H1 (cell line): ENCODE results near the gene CDH20. TPM values are rescaled to one million over a fixed set of nuclear protein-coding genes. Genes with fewer than 3 reads are reported as not detected.

Experiments used
- CTCF ChIA-PET: fragments of 300-600 bp; sonication (Branson Sonifier 250); formaldehyde crosslinking; loops from one replicate; lab custom pipeline; 2021; ENCODE audit not compliant: partially characterized antibody; lab: Charles Lee
- POLR2A ChIA-PET: fragments of 300-600 bp; sonication (Branson Sonifier 250); formaldehyde crosslinking; loops from one replicate; lab custom pipeline; 2021; ENCODE audit warnings: inconsistent platforms; ENCODE audit not compliant: partially characterized antibody; lab: Charles Lee
- DNase-seq, 2 experiments: peaks; one replicate each; pipeline versions ENCODE4 v3.0.0 to v3.0.0-alpha.2; 2010 to 2022; ENCODE audit warnings: low spot score in 2 of 2, low read depth in 1 of 2, mixed read lengths in 1 of 2
- FAIRE-seq: peaks from 2 replicates; lab custom pipeline; 2011; peaks lifted over from hg19 to GRCh38; lab: Jason Lieb, UNC
- H2AFZ ChIP-seq: 2 replicates; pipeline ENCODE4 v1.8.1; 2012; ENCODE audit warnings: low read length, inconsistent platforms
- H2AK5ac ChIP-seq: 2 replicates; pipeline ENCODE4 v1.6.1; 2013; ENCODE audit warnings: low read depth, low read length
- H2BK120ac ChIP-seq: replicated peaks from 2 replicates; pipeline ENCODE3; 2013; ENCODE audit warnings: low read depth, low read length, inconsistent platforms
- H2BK12ac ChIP-seq: 2 replicates; pipeline ENCODE4 v1.6.1; 2013; ENCODE audit warnings: low read depth, low read length
- H2BK15ac ChIP-seq: 2 replicates; pipeline ENCODE4 v1.6.1; 2013; ENCODE audit warnings: low read length
- H2BK20ac ChIP-seq: 2 replicates; pipeline ENCODE4 v1.6.1; 2013; ENCODE audit warnings: low read length
- H2BK5ac ChIP-seq: 2 replicates; pipeline ENCODE4 v1.6.1; 2013; ENCODE audit warnings: low read depth, low read length
- H3K14ac ChIP-seq: 2 replicates; pipeline ENCODE4 v1.6.1; 2013; ENCODE audit warnings: inconsistent platforms; ENCODE audit not compliant: insufficient read length
- H3K18ac ChIP-seq: 2 replicates; pipeline ENCODE4 v1.6.1; 2013; ENCODE audit warnings: low read length; ENCODE audit errors: extremely low read depth
- H3K23ac ChIP-seq: 2 replicates; pipeline ENCODE4 v1.6.1; 2013; ENCODE audit warnings: inconsistent platforms; ENCODE audit not compliant: insufficient read length
- H3K23me2 ChIP-seq: 2 replicates; pipeline ENCODE4 v1.6.1; 2013; ENCODE audit warnings: low read depth, low read length
- H3K27ac ChIP-seq: 2 replicates; pipeline ENCODE4 v1.6.1; 2011; ENCODE audit warnings: low read depth, low read length, inconsistent platforms
- H3K27me3 ChIP-seq, 4 experiments: replicated peaks in 1 of 4; 1 replicate in 1 of 4; 2 replicates in 3 of 4; pipeline versions ENCODE4 v1.6.1 to v1.8.1; 2011 to 2013; ENCODE audit warnings: low read length in 3 of 4, mild to moderate bottlenecking in 3 of 4, inconsistent platforms in 2 of 4, mixed read lengths in 2 of 4, moderate library complexity in 1 of 4; ENCODE audit not compliant: control insufficient read depth in 3 of 4, insufficient read depth in 3 of 4; ENCODE audit errors: extremely low read depth in 1 of 4
- H3K36me3 ChIP-seq, 4 experiments: 2 replicates each; pipeline versions ENCODE4 v1.6.1 to v1.8.1; 2011 to 2013; ENCODE audit warnings: mild to moderate bottlenecking in 4 of 4, low read length in 3 of 4, moderate library complexity in 2 of 4, control low read depth in 1 of 4, inconsistent platforms in 1 of 4; ENCODE audit not compliant: insufficient read depth in 4 of 4, control insufficient read depth in 2 of 4
- H3K4ac ChIP-seq: replicated peaks from 2 replicates; pipeline ENCODE3; 2013; ENCODE audit warnings: low read length, low read depth, mixed read lengths, inconsistent platforms; ENCODE audit not compliant: insufficient read length
- H3K4me1 ChIP-seq, 4 experiments: replicated peaks in 1 of 4; 1 replicate in 1 of 4; 2 replicates in 3 of 4; pipeline versions ENCODE4 v1.6.1 to v1.8.1; 2011 to 2013; ENCODE audit warnings: low read length in 3 of 4, inconsistent platforms in 2 of 4, mixed read lengths in 1 of 4; ENCODE audit not compliant: insufficient read depth in 4 of 4, control insufficient read depth in 3 of 4
- H3K4me2 ChIP-seq, 2 experiments: 2 replicates each; pipeline versions ENCODE4 v1.6.1 to v1.8.1; 2011 to 2013; ENCODE audit warnings: low read depth in 2 of 2, low read length in 2 of 2, control low read depth in 1 of 2, inconsistent platforms in 1 of 2, mild to moderate bottlenecking in 1 of 2; ENCODE audit not compliant: insufficient read depth in 1 of 2
- H3K4me3 ChIP-seq, 4 experiments: fragments of 200-600, 300-600 bp in 1 of 4; sonication (generic), shearing (Covaris generic), sonication (Bioruptor Twin) in 1 of 4; 2 replicates each; pipeline versions ENCODE4 v1.5.1 to v1.8.1; 2011 to 2016; ENCODE audit warnings: low read length in 4 of 4, low read depth in 3 of 4, control low read depth in 2 of 4, inconsistent platforms in 2 of 4, mild to moderate bottlenecking in 2 of 4, mixed read lengths in 1 of 4, moderate library complexity in 1 of 4; ENCODE audit not compliant: insufficient read depth in 2 of 4; ENCODE audit errors: extremely low read depth in 1 of 4
- H3K56ac ChIP-seq: replicated peaks from 2 replicates; pipeline ENCODE3; 2013; ENCODE audit warnings: low read depth, mild to moderate bottlenecking, mixed read lengths, low read length, inconsistent platforms; ENCODE audit not compliant: insufficient read length
- H3K79me1 ChIP-seq: 2 replicates; pipeline ENCODE4 v1.6.1; 2013; ENCODE audit warnings: low read depth, low read length, control low read depth
- H3K79me2 ChIP-seq, 2 experiments: 2 replicates each; pipeline versions ENCODE4 v1.6.1 to v1.8.1; 2012 to 2013; ENCODE audit warnings: low read length in 2 of 2, mild to moderate bottlenecking in 2 of 2, inconsistent platforms in 1 of 2; ENCODE audit not compliant: insufficient read depth in 2 of 2, control insufficient read depth in 1 of 2
- H3K9ac ChIP-seq, 4 experiments: replicated peaks in 1 of 4; 1 replicate in 1 of 4; 2 replicates in 3 of 4; pipeline versions ENCODE4 v1.6.1 to v1.8.1; 2011 to 2013; ENCODE audit warnings: low read depth in 3 of 4, low read length in 3 of 4, control low read depth in 2 of 4, mild to moderate bottlenecking in 2 of 4, moderate library complexity in 2 of 4, inconsistent platforms in 1 of 4; ENCODE audit errors: extremely low read depth in 1 of 4
- H3K9me3 ChIP-seq, 2 experiments: 2 replicates each; pipeline versions ENCODE4 v1.6.1 to v1.8.1; 2012 to 2013; ENCODE audit warnings: mild to moderate bottlenecking in 2 of 2, moderate library complexity in 2 of 2, control low read depth in 1 of 2, inconsistent platforms in 1 of 2, low read depth in 1 of 2, low read length in 1 of 2, mixed read lengths in 1 of 2; ENCODE audit not compliant: insufficient read depth in 2 of 2
- H4K20me1 ChIP-seq, 2 experiments: replicated peaks in 1 of 2; 2 replicates each; pipeline versions ENCODE3 to v1.8.1; 2011 to 2013; ENCODE audit warnings: inconsistent platforms in 2 of 2, low read length in 2 of 2, mild to moderate bottlenecking in 1 of 2; ENCODE audit not compliant: insufficient read depth in 2 of 2, control insufficient read depth in 1 of 2
- H4K5ac ChIP-seq: 2 replicates; pipeline ENCODE4 v1.6.1; 2013; ENCODE audit warnings: low read length, low read depth, mixed read lengths, inconsistent platforms; ENCODE audit not compliant: insufficient read length
- H4K8ac ChIP-seq: 2 replicates; pipeline ENCODE4 v1.8.0; 2013; ENCODE audit warnings: mild to moderate bottlenecking, moderate library complexity, low read length, inconsistent platforms; ENCODE audit not compliant: insufficient read depth; ENCODE audit errors: extremely low read depth
- H4K91ac ChIP-seq: replicated peaks from 2 replicates; pipeline ENCODE3; 2013; ENCODE audit warnings: low read length, mixed read lengths, inconsistent platforms; ENCODE audit not compliant: insufficient read length
- CREB1 ChIP-seq: IDR thresholded peaks from 2 replicates; pipeline ENCODE4 v1.6.1; 2012; ENCODE audit warnings: inconsistent platforms
- CTBP2 ChIP-seq: IDR thresholded peaks from 2 replicates; pipeline ENCODE4 v1.7.0; 2011; ENCODE audit warnings: borderline replicate concordance, mild to moderate bottlenecking, moderate library complexity, mixed read lengths, low read length; ENCODE audit not compliant: insufficient read depth, insufficient read length
- HDAC6 ChIP-seq: IDR thresholded peaks from one replicate; pipeline ENCODE4 v1.7.1; 2012; ENCODE audit warnings: low read depth, mild to moderate bottlenecking, inconsistent platforms, low read length, moderate library complexity
- MAFK ChIP-seq: IDR thresholded peaks from 2 replicates; pipeline ENCODE4 v1.6.1; 2012; ENCODE audit warnings: low read depth, mild to moderate bottlenecking, improper control_type of control experiment, low read length
- POU5F1 ChIP-seq: IDR thresholded peaks from 2 replicates; pipeline ENCODE4 v1.6.1; 2011; ENCODE audit warnings: low read depth, mild to moderate bottlenecking, low read length, moderate library complexity
- WGBS, 2 experiments: shearing (Covaris generic) in 1 of 2; methylation state at CpG; one replicate each; pipeline versions ENCODE4 v1.1.6 to v1.1.7; 2013 to 2015; ENCODE audit warnings: low lambda C conversion rate in 2 of 2, mixed read lengths in 2 of 2, inconsistent platforms in 1 of 2, low coverage in 1 of 2, missing lambda C conversion rate in 1 of 2; ENCODE audit not compliant: insufficient replicate concordance in 2 of 2, insufficient coverage in 1 of 2, insufficient read length in 1 of 2; ENCODE audit errors: extremely low coverage in 1 of 2, missing lambda C conversion rate in 1 of 2; 5-methylcytosine and 5-hydroxymethylcytosine counted together
- polyA plus RNA-seq, 7 experiments: library from polyadenylated mRNA; depleted of rRNA in 3 of 7; stranded (reverse) in 5 of 7; unstranded in 2 of 7; fragments of >200 nt in 5 of 7; fragments of 200-250 nt in 2 of 7; gene quantifications; 1 replicate in 5 of 7; 2 replicates in 1 of 7; 4 replicates in 1 of 7; pipeline versions ENCODE4 v1.2.1 to v1.2.3, GENCODE V29; 2011 to 2013; ENCODE audit warnings: missing spikeins in 2 of 7, mixed read lengths in 2 of 7
- total RNA-seq: library from RNA; stranded (reverse); fragmentation: NEBNext Ultra II Directional; extraction: Animal tissue kit (Norgen Biotek cat#: 25700); gene quantifications from 2 replicates; pipeline ENCODE4 v1.2.1, GENCODE V29; 2021

The CDH20 gene
- total and polyA plus RNA-seq, 2 of the 8 experiments (the other 6 are each of a cell fraction or from before 2014, with no cell fraction given) = 0.07 to 0.12 TPM

DNA sequence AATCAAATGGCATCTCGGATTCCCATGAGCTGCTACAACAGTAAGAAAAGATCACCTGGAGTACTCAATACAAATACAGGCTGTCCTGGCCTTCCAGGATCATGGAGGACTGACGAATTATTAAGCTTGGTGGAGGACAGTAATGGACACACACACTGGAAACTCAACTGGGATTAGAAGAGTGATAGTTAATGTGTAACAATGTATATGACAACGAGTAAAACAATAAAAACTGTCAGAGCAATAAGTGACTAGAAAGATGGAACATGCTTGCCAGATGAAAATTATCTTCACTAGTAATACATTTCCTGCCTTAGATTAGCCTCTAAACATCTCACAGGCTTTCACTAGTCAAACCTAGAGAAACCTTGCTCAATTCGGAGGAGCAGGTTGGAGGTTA is 49.2 kb upstream of the CDH20 start:
- H2BK20ac ChIP-seq = no peak overlapping the region
- DNase-seq = no peak
- H3K4me3 ChIP-seq = no peak overlapping the region
- H3K4me2 ChIP-seq = no peak overlapping the region
- no peaks in the 10 kb centered on the region for H3K79me1 ChIP-seq
- H3K79me2 ChIP-seq = no peaks in the 10 kb centered on the region
- no peaks in the 10 kb centered on the region for H3K27me3 ChIP-seq
- no peak overlapping the region for H4K8ac ChIP-seq
- no peak overlapping the region for H3K14ac ChIP-seq
- H3K27ac ChIP-seq = no peak overlapping the region
- H4K91ac ChIP-seq = no peak overlapping the region
- H2BK120ac ChIP-seq = no peak overlapping the region
- H2BK12ac ChIP-seq = no peak overlapping the region
- no peaks in the 10 kb centered on the region for H4K20me1 ChIP-seq
- no peak overlapping the region for H2BK5ac ChIP-seq
- H3K9ac ChIP-seq = no peak overlapping the region
- H4K5ac ChIP-seq = no peak overlapping the region
- H2AK5ac ChIP-seq = no peak overlapping the region
- no peaks in the 10 kb centered on the region for H3K36me3 ChIP-seq
- H3K23me2 ChIP-seq = peaks cover 4% of the 10 kb centered on the region; the same call in 1 of the 2 replicates
- no peak overlapping the region for H3K56ac ChIP-seq
- no peak overlapping the region for H3K23ac ChIP-seq
- H3K18ac ChIP-seq = no peak overlapping the region
- ChIA-PET CTCF (interaction anchor here (1.1 to 2.5 kb wide), 2 partner anchors 32 to 38 kb away, joined by 3 to 7 read pairs; no protein-coding TSS in a partner anchor), POLR2A (no interaction called here)
- WGBS, 2 experiments = 94% methylated on average over 4 of the region's 4 CpGs; no CpG with 5 or more reads in 1 of the 2 experiments
- H3K4ac ChIP-seq = no peak overlapping the region
- no peak for FAIRE-seq
- H3K9me3 ChIP-seq = no peaks in the 10 kb centered on the region; a peak in 1 of 4 replicates
- H2AFZ ChIP-seq = no peak overlapping the region
- peaks cover 0 to 5% (median 0%) of the 10 kb centered on the region in 4 experiments; a peak in 1 of 7 replicates for H3K4me1 ChIP-seq
- no peak overlapping the region for H2BK15ac ChIP-seq
- TF ChIP-seq POU5F1 (no peak), CREB1 (no peak), HDAC6 (no peak), MAFK (no peak), CTBP2 (no peak)
